IPS-11a (cell line): ENCODE data around the gene GMDS.

Experiments used
- H3K4me3 ChIP-seq: one replicate; pipeline ENCODE4 v1.5.1; 2013; ENCODE audit warnings: low read depth, low read length, control low read depth

GMDS gene

DNA sequence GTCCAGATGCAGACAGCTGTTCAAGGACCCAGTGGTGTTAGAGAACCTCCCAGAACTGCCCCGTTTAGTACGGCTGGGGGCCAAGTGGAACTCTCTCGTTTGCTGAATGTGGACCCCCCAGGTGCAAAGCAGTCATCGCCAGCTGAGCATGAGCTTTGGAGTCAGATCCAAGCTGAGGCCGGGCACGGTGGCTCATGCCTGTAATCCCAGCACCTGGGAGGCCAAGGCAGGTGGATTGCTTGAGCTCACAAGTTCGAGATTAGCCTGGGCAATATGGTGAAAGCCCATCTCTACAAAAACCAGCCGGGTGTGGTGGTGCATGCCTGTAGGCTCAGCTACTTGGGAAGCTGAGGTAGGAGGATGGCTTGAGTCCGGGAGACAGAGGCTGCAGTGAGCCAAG, 606.0 kb downstream of the GMDS start:
- no peak overlapping the region for H3K4me3 ChIP-seq

DNA sequence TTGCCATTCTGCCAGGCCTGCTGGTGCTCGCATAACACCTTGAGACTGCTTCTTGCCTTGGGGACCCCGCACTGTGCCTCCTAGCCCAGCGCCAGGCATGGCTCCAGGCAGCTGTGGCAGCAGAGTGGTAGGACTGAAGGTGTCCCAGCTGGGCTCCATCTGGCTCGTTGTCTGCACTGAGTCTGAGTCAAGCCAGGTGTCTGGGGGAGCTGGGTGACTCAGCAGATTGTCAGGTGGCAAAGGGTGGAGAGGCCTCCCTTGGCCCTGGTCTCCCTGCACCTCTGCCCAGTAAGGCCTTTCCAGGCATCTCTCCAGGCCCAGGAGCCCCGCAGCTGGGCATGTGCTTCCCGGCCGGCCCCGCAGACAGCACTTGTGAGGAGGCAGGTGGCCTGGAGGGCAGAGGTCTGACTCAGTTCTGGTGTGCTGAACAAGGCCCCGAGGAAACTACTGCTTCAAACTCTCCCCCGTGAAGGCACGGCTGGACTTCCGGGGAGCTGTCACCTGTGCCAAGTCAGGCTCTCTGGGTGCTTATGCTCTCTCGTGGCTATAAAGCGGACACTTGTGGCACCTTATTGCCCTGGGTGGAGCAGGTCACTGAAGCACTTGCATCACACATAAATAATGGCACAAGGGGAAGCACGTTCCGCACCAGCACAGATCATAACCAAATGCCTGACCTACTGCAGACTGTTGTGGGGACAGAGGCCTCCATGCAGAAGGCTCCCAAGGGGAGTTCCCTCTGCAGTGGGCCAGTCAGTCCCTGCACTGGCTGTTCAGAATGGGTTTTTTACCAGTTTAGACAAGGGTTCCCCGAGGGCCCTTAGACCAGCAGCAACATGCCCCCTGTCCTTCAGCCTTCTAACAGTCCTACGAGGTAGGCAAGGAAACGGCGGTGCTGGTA, 608.2 kb downstream of the GMDS start:
- H3K4me3 ChIP-seq = no peak overlapping the region

DNA sequence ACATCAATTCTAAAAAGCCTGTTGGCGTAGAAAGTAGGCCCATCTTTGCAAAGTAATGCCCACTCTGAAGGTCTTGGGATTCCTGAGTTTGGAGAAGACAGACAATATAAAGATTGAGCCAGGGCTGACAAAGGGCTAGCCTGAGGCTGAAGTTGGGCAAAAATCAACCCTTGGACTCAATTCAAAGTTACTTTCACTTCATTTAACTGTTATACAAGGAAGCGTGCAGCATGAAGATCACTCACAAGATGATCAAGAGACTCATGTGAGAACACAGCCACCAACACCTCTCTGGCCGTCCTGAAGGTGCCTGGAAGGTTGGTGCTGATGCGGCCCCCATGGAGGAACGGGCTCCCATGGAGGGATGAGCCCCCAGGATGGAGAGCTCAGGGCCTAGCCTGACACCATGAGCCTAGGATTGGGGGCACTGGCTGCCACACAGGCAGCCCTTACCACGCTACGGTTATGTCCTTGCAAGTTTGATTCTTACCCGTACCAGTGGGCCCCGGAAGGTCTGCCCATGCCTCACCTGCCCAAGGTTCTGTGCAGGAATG, 609.1 kb downstream of the GMDS start:
- H3K4me3 ChIP-seq = no peak overlapping the region

DNA sequence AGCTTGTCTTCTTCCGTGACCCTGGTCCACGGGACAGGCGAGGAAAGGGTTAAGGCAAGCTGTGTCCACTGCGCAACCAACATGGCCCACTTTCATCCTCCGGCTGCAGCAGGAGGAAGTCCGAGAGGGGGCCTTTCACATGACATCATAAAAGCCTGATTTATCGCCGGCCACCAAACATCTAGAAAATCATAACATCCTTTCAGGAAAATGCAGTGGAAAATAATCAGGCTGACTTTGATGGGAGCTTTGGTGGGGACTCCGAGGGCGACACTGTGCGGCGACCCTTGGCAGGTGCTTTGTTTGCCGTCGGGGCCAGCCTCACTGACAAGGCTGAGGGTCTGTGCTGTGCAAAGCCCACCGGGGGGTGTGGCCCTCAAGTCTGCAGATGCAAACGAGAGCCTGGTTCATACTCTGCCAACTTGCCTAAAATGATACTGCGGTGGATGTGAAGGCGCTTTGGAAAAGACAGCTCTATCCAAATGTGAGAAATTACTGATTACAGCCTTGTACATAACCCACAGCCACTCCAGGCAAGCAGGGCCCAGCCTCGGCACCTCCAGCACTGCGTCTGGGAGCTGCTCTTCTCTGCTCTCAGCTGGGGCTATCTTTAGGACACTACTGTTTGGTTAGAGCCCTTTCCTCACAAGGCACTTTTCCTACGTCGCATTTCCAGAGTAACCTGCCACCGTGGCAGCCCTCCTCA, 609.9 kb downstream of the GMDS start:
- H3K4me3 ChIP-seq = no peak overlapping the region

DNA sequence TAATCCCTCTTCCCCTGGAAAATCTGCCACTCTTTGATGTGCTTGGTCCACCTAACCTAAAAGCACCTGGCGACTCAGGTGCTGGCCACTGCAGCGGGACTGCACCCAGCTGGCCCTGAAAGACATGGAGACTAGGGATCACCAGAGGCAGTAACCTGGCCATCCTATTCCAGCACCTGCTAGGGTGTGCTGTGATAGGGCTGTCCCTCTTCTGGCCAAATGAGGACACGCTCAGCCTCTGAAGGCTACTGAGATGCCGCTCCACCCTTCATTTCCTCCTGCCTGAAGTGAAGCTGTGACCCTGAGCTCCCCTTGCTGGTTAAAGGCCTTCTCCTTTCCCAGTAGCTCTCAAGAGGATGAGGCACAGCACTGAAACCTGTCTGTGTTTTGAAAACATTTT, 611.3 kb downstream of the GMDS start:
- no peak overlapping the region for H3K4me3 ChIP-seq

DNA sequence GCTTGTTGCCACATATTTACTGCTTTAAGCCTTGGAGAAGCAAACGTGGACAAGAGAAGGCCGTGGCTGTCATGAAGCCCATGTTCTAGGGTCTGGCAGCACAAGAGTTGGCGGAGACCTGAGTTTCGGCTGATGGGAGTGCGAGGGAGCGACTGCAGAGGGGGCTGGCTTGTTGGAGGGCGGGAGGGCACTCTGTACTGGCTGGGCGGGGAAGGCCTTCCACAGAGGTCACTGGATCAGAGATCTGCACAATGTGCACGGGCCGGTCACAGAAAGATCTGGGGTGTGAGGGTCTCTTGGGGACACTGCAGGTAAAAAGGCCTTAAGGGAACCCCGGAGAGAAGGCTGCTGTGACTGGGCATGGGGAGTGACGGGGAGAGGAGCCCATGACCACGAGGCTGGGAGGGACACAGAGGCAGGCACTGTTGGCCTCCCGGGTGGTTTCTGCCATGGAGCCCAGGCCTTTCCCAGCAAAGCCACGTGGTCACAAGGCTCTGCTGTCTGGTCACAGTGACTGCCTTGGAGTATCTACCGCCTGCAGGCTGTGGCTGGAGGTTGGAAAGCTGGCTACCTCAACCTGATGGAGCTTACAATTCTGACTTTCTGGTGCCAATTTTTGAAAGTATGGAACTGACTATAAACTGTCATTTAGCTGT, 611.9 kb downstream of the GMDS start:
- H3K4me3 ChIP-seq = no peak overlapping the region

DNA sequence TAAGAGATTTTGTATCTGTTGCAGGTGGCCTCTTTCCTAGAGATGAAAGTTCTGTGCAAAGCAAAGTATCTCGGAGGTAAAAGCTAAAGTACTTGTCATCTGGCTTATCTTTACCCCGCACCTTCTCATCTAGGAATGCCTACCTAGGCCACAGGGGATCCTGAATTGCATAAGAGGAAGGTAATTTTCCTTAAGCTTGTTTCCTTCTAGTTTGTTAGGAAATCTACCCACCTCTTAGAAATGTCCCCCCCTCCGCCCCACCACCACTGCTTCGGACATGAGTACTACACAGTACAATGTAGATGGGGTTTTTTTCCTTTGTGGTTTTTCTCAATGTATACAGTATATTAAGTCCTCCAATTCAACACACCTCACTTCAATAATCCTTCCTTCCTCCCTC, 614.2 kb downstream of the GMDS start:
- no peak overlapping the region for H3K4me3 ChIP-seq

DNA sequence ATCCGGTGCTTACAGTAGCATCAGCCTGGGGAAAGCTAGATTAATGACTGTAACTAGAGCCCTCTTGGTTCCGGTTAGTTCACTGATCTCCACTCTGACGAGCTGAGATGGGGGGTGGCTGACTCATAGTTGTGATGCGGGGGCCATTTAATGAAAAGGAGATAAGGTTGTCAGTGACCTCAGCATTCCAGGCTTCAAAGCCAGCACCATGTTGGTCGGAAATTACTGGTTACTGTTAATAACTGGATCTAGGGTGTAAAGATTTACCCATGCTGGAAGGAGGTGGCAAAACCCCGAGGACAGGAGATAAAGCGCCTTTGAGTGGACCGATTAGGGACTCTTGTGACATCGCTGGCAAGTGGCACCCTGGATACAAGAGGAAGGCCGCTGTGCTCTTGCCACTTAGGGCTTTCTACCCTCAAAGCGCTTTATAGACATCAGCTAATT, 614.6 kb downstream of the GMDS start:
- H3K4me3 ChIP-seq = no peak overlapping the region

DNA sequence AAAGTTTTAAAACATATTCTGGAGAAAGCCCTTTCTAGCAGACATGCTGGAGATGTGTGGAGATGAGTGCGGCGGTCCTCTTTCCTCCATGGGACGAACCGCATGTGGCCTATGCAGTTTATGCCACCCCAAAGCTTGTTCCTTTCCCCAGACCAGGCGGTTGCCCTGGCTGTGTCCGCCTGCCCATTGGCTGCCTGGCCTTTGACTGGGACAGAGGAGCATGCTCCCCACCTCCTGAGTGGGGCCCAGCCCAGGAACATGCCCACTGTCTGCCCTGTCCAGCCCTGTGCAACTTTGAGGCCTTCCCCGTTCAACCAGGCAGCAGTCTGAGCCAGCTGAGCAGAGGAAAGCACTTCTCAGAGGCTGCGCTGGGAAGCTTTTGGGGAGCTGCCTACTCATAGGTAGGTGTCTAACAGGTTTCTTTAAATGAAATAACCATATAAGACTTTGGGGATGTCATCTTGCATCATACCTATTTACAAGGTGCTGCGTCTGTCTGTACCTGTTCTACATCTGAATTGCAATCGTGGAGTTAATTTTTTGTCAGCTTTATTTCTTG, 615.1 kb downstream of the GMDS start:
- H3K4me3 ChIP-seq = no peak overlapping the region

DNA sequence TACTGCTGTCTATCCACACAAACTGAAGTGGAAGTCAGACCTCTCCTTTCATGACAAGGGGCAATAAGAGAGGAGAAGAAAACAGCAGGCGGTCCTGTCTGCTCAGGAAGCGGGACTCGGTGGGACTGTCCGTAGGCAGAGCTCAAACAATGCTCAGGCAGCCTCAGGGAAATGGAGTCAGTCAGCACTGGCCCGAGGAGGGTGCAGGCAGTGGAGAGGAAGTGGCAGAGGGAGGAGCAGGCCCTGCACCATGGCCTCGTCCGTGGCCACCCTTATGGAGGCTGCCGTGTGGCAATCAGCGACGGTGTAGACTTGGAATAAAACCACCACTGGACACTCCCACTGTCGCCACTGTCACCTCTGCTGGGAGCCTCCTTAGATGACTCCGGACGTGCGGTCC, 616.1 kb downstream of the GMDS start:
- no peak overlapping the region for H3K4me3 ChIP-seq

DNA sequence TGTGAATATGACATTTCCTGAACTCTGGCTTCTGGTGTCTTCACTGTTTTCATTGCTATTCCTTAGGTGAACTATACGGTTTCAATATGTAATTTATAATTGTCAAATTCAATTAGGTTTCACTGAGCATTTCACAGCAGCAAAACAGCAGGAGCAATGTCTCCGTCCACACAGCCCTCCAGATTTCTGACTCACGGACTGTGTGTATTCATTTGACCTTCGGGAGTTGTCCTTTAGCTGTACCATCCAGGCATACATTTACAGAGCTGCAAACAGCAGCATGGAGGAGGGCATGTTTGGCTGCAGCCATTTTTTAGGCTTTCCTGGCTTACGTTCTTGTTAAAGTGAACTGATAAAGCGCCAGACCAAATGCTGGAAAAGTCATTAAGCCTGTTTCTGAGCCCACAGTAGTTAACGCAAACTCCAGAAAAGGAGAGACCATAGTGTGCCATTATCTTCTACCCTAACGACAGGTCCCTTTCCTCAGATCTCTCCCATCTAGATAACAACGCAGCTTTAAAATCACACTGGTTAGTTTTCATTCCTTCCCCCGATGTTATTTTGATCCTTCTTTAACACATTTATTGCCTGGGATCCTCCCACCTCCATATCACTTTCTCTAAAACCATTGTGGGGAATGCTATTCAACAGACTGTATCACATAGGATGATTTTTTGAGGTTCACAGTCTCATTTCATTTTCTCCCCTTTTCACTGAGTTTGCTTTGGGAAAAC, 617.4 kb downstream of the GMDS start:
- H3K4me3 ChIP-seq = no peak overlapping the region

DNA sequence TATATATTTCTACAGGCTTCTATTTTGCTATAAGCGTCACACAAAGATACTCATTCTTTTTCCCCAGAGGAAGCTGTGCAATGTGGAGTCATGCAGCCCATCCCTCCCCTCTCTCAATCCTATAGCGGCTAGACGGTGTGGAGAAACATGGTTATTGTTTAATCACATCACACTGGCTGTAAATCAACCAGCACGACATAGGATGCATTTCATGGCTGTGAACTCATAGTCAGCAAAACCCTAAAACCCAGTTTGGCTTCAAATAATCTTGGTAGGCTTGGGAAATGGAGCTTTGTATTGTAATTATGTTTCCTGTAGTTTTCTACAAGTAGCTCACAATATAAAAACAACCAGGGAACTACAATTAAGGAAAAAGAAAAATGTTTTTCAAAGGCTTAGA, 618.9 kb downstream of the GMDS start:
- no peak overlapping the region for H3K4me3 ChIP-seq

DNA sequence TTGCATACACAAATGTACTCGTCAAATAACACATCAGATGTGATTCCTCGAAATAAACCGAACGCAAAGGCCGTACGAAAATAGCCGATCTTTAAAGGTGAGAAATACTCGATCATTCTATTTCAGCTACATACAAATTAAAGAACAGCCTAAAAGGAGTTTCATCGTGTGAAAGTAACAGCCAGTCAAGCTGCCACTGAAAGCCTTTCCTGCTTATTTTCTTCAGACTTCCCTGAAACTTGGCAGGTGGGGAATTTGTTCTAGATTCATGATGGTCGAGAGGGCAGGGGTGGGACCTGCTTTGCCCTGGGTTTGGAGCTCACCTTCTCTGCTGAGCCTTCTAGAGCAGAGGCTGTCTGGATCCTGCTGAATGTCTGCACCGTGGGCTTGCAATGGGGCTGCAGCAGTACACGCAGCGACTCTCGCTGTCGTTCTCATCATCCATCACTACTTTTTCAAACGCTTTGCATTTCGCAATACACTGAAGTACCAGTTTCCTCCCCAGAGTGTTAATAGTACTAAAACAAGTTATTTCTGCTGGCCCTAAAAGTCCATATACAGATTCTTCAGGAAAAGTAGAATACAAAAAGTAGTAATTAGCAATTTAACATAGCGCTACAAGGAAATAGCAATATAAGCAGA, 619.5 kb downstream of the GMDS start:
- H3K4me3 ChIP-seq = no peak overlapping the region

DNA sequence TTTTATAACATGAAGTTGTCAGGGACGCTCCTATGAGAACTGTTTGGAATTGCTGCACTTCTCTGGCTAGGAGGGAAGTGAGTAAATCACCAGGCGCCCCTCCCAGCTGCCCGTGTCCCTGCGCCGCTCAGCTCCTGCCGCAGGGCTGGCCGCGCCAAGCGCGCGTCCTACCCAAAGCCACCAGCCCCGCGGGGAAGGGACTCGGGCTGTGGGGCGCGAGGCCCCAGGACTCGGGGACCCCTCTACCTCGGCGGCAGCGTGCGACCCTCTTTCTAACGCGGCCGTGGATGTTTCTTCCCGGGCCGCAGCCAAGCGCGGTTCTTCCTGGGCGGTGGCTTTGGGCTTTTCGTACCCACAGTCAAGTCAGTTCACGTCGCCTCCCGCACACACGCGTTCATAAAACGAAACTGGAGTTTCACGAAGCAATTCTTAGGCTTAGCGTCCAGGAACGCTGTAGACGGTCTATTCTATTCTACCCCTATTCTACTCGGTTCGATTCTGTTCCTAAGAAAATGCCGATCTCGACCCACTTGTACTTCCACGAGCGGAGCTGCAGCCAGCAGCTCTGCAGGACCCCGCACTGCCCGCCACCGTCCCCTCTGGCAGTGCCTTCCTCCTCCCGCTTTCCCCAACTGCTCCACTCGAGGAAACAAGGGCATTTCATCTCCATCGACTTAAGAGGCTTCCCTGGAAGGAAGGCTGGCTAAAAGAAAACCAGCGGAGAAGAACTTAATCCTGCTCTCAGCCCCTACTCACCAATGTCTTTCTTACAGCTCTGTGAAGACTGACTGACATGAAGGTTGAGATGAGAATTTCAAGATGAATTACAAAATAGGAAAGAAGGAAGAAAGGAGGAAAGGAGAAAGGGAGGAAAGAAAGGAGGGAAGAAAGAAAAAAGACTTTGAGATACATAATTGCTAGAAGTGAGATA, 620.3 kb downstream of the GMDS start:
- H3K4me3 ChIP-seq = peak overlapping the region; percentile 17

DNA sequence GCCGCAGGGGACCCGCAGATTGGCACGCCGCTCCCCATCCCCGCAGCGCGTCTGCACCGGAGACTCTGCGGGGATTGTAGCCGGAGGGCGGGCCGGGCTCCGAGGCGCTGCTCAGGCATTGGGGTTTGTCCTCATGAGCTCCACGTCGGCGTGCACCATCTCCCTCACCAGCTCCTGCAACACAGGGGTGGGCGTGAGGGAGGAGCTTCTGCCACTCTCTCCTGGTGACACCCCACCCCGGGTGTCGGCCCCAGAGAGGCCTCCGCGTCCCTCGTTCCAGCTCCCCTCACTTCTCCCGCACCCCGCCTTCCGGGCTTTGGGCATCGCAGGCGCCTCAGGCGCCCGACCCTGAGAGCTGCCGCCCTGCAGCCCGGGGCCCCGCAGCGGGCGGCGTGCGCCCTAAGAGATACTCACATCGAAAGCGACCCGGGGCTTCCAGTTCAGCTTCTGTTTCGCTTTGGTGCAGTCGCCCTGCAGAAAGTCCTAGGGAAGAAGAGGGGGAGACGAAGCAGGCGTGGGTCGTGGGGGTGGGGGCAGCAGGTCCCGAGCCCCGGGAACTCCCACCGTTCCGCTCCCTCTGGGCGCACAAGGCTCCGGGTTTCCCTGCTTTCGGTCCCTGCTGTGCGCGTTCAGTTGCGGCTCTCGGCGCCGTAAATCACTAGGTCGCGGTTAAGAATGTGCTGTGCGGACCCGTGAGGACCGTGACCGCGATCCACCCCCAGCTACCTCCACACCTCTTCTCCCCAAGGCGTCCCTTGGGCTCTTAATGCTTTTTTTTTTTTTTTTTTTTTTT, 621.2 kb downstream of the GMDS start:
- H3K4me3 ChIP-seq = peak overlapping the region; percentile 17

DNA sequence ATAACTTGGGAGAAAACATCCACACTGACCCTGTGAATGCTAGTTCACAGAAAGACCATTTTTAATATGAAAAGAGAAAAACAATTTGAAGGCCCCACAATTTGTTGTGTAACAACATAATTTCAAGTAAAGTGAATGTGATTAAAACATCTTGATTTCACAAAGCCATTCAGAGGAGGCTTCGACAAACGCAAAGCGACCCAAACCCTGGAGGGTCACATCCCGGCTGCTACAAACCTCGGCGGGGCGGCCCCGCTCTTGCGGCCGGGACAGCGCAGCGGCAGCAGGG, 621.7 kb downstream of the GMDS start:
- H3K4me3 ChIP-seq = no peak overlapping the region

DNA sequence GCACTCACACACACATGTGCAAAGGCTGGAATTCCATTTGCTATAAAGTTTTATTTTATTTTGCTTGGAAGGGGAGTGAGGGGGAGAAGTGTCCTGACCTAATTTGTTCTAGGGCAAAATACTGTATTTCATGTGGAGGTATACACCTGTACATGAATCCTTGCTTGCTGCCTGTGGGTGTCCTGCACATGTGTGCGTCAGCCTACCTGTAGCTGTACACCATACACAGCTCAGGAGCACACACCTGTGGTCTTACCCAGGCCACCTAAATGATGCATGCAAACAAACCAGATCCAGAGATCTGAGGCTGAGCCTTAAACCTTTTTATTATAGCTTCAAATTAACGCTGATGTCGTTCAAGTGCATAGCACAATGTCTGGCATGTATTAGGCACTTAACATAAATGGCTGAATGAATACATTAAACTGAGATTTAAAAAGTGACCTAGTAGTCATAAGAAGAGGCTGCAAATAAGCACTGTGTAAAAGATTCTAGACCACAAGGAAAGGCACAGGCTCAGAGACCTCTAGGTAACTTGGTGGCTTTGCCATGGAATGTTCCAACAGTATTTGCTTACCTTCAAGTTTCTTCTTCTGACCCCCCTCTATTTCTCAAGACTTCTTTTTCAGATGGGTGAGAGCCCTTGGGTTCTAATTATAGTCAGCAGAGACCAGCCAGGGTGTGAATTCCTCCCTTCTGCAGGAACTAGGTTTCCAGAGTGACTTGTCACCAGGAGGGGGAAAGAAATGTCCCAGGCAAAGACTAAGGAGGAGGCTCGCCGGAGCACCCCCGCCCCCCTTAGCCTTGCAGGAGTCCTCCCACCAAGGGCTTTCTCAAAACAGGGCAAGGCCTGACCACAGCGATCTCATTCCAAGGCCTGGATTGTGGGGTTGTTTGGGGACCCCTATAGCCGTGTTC, 622.3 kb downstream of the GMDS start:
- no peak overlapping the region for H3K4me3 ChIP-seq
